HEK293 (cell line): ENCODE data around the gene MYO7B.

Experiments used
- CTCF ChIA-PET: fragments of 350-600 bp; formaldehyde crosslinking; extraction: SDS; loops from one replicate; lab custom pipeline; 2021; ENCODE audit warnings: antibody characterized with exemption; lab: Yijun Ruan, JAX
- POLR2A ChIA-PET: fragments of 300-600 bp; formaldehyde crosslinking; extraction: SDS; loops from one replicate; lab custom pipeline; 2020; ENCODE audit warnings: antibody characterized with exemption, inconsistent platforms; lab: Yijun Ruan, JAX
- H3K27ac ChIP-seq: fragments of 200-500 bp; sonication (Bioruptor generic); 2 replicates; pipeline ENCODE4 v1.5.1; 2014; ENCODE audit warnings: low read depth, low read length, control low read depth, inconsistent platforms; ENCODE audit errors: extremely low read depth
- H3K36me3 ChIP-seq, 2 experiments: fragments of 200-500 bp in 1 of 2; sonication (Bioruptor generic) in 1 of 2; 1 replicate in 1 of 2; 2 replicates in 1 of 2; pipeline ENCODE4 v1.5.1; 2014 to 2017; ENCODE audit warnings: inconsistent platforms in 2 of 2, low read length in 2 of 2; ENCODE audit not compliant: control insufficient read depth in 2 of 2, insufficient read depth in 1 of 2
- H3K4me1 ChIP-seq: fragments of 200-500 bp; sonication (Bioruptor generic); 2 replicates; pipeline ENCODE4 v1.5.1; 2014; ENCODE audit warnings: mild to moderate bottlenecking, low read length, inconsistent platforms; ENCODE audit not compliant: control insufficient read depth, insufficient read depth
- H3K4me3 ChIP-seq: 2 replicates; pipeline ENCODE4 v1.5.1; 2011; ENCODE audit warnings: low read depth, mild to moderate bottlenecking, control low read depth, low read length, moderate library complexity
- H3K9me3 ChIP-seq: fragments of 200-500 bp; sonication (Bioruptor generic); 2 replicates; pipeline ENCODE4 v1.5.1; 2014; ENCODE audit warnings: low read depth, low read length, inconsistent platforms; ENCODE audit not compliant: control insufficient read depth, insufficient read depth
- FEZF1 ChIP-seq: fragments of 450-650 bp; formaldehyde crosslinking; IDR thresholded peaks from 2 replicates; pipeline ENCODE4 v1.5.1; 2016; ENCODE audit warnings: missing biosample characterization, missing genetic modification characterization
- GFI1B ChIP-seq: fragments of 450-650 bp; formaldehyde crosslinking; IDR thresholded peaks from 2 replicates; pipeline ENCODE4 v1.5.1; 2016; ENCODE audit warnings: missing biosample characterization, missing genetic modification characterization
- GLI2 ChIP-seq: fragments of 450-650 bp; formaldehyde crosslinking; IDR thresholded peaks from 2 replicates; pipeline ENCODE4; 2017; ENCODE audit warnings: missing biosample characterization, missing genetic modification characterization, low read depth, borderline replicate concordance
- GLI4 ChIP-seq: fragments of 450-650 bp; formaldehyde crosslinking; IDR thresholded peaks from 2 replicates; pipeline ENCODE4 v1.5.1; 2016; ENCODE audit warnings: missing biosample characterization, missing genetic modification characterization
- GLIS1 ChIP-seq: fragments of 450-650 bp; formaldehyde crosslinking; IDR thresholded peaks from 2 replicates; pipeline ENCODE4 v1.5.1; 2016; ENCODE audit warnings: missing biosample characterization, missing genetic modification characterization
- MYNN ChIP-seq: fragments of 450-650 bp; formaldehyde crosslinking; IDR thresholded peaks from 2 replicates; pipeline ENCODE4 v1.5.1; 2016; ENCODE audit warnings: missing biosample characterization, missing genetic modification characterization, borderline replicate concordance
- PRDM1 ChIP-seq: fragments of 450-650 bp; formaldehyde crosslinking; IDR thresholded peaks from 2 replicates; pipeline ENCODE4; 2016; ENCODE audit warnings: missing biosample characterization, missing genetic modification characterization
- SALL2 ChIP-seq: fragments of 450-650 bp; formaldehyde crosslinking; IDR thresholded peaks from 2 replicates; pipeline ENCODE4 v1.5.0; 2017; ENCODE audit warnings: missing biosample characterization, mild to moderate bottlenecking, missing genetic modification characterization, borderline replicate concordance
- SP2 ChIP-seq: fragments of 450-650 bp; formaldehyde crosslinking; IDR thresholded peaks from 2 replicates; pipeline ENCODE4 v1.5.1; 2016; ENCODE audit warnings: missing biosample characterization, missing genetic modification characterization
- ZBTB8A ChIP-seq: fragments of 450-650 bp; formaldehyde crosslinking; IDR thresholded peaks from 2 replicates; pipeline ENCODE4 v1.5.1; 2016; ENCODE audit warnings: missing biosample characterization, missing genetic modification characterization
- ZFP41 ChIP-seq: fragments of 450-650 bp; formaldehyde crosslinking; IDR thresholded peaks from 2 replicates; pipeline ENCODE4 v1.5.1; 2016; ENCODE audit warnings: missing biosample characterization, missing genetic modification characterization, borderline replicate concordance
- ZIC2 ChIP-seq: fragments of 450-650 bp; formaldehyde crosslinking; IDR thresholded peaks from 2 replicates; pipeline ENCODE4 v1.5.1; 2016; ENCODE audit warnings: missing biosample characterization, missing genetic modification characterization
- ZNF148 ChIP-seq: fragments of 450-650 bp; formaldehyde crosslinking; IDR thresholded peaks from 2 replicates; pipeline ENCODE4 v1.5.0; 2017; ENCODE audit warnings: missing biosample characterization, missing genetic modification characterization, borderline replicate concordance
- ZNF18 ChIP-seq: fragments of 450-650 bp; formaldehyde crosslinking; IDR thresholded peaks from 2 replicates; pipeline ENCODE4 v1.5.1; 2016; ENCODE audit warnings: missing biosample characterization, missing genetic modification characterization
- ZNF223 ChIP-seq: fragments of 450-650 bp; formaldehyde crosslinking; IDR thresholded peaks from 2 replicates; pipeline ENCODE4 v1.5.1; 2016; ENCODE audit warnings: missing biosample characterization, missing genetic modification characterization
- ZNF23 ChIP-seq: fragments of 450-650 bp; formaldehyde crosslinking; IDR thresholded peaks from 2 replicates; pipeline ENCODE4 v1.5.1; 2016; ENCODE audit warnings: missing biosample characterization, missing genetic modification characterization, borderline replicate concordance
- ZNF24 ChIP-seq: fragments of 450-650 bp; formaldehyde crosslinking; IDR thresholded peaks from 2 replicates; pipeline ENCODE4 v1.5.1; 2016; ENCODE audit warnings: missing biosample characterization, missing genetic modification characterization
- ZNF366 ChIP-seq: fragments of 450-650 bp; formaldehyde crosslinking; conservative IDR thresholded peaks from 2 replicates; pipeline ENCODE4 v1.5.1; 2016; ENCODE audit warnings: missing biosample characterization, missing genetic modification characterization
- ZNF449 ChIP-seq: fragments of 450-650 bp; formaldehyde crosslinking; IDR thresholded peaks from 2 replicates; pipeline ENCODE4 v1.5.1; 2017; ENCODE audit warnings: missing biosample characterization, mild to moderate bottlenecking, missing genetic modification characterization, moderate library complexity
- ZNF571 ChIP-seq: fragments of 450-650 bp; formaldehyde crosslinking; IDR thresholded peaks from 2 replicates; pipeline ENCODE4 v1.5.0; 2017; ENCODE audit warnings: missing biosample characterization, missing genetic modification characterization

The MYO7B gene

GRCh38 chr2:127681976-127682857 lies 146.7 kb downstream of the MYO7B start:
- TF ChIP-seq FEZF1 (tag by site-specific recombination) = peak; percentile 62
- TF ChIP-seq PRDM1 (tag by site-specific recombination) = peak; percentile 93
- no peak for TF ChIP-seq ZNF18 (tag by site-specific recombination)
- peak; percentile 74 for TF ChIP-seq ZIC2 (tag by site-specific recombination)
- TF ChIP-seq ZNF148 (tag by site-specific recombination) = no peak
- TF ChIP-seq ZNF449 (tag by site-specific recombination) = peak; percentile 51; the same call in 1 of the 2 replicates
- no peak for TF ChIP-seq ZNF24 (tag by site-specific recombination)
- TF ChIP-seq ZBTB8A (tag by site-specific recombination) = no peak
- TF ChIP-seq GLIS1 (tag by site-specific recombination) = peak; percentile 56; the same call in 1 of the 2 replicates
- TF ChIP-seq SP2 = no peak
- TF ChIP-seq ZNF366 (tag by site-specific recombination) = peak; percentile 77
- no peak for TF ChIP-seq ZNF571
- no peak for TF ChIP-seq SALL2
- no peak for TF ChIP-seq ZFP41 (tag by site-specific recombination)
- TF ChIP-seq GLI2 (tag by site-specific recombination) = 0 out of 2 replicates have a peak, but pooled peaks have one; percentile 7
- TF ChIP-seq GFI1B (tag by site-specific recombination) = 0 out of 2 replicates have a peak, but pooled peaks have one; percentile 32
- TF ChIP-seq, all 188 proteins: peak for 8
- CTCF ChIA-PET = interaction anchor here (0.7 to 1.6 kb wide), 2 partner anchors 32 to 166 kb away, joined by 3 to 5 read pairs; no protein-coding TSS in a partner anchor
- H3K4me3 ChIP-seq = no peak overlapping the region
- no peaks in the 10 kb centered on the region for H3K36me3 ChIP-seq
- no peaks in the 10 kb centered on the region for H3K4me1 ChIP-seq
- POLR2A ChIA-PET = interaction anchor here (0.8 kb wide), 1 partner anchor 18 kb away, joined by 3 read pairs; no protein-coding TSS in a partner anchor
- H3K27ac ChIP-seq = no peak overlapping the region
- no peaks in the 10 kb centered on the region for H3K9me3 ChIP-seq

GRCh38 chr2:127683056-127683455 lies 147.6 kb downstream of the MYO7B start:
- POLR2A ChIA-PET = interaction anchor here (0.6 to 0.8 kb wide), 3 partner anchors 17 to 95 kb away, joined by 3 read pairs; no protein-coding TSS in a partner anchor
- CTCF ChIA-PET = interaction anchor here (0.7 to 1.6 kb wide), 2 partner anchors 33 to 620 kb away, joined by 3 to 5 read pairs; no protein-coding TSS in a partner anchor
- H3K36me3 ChIP-seq = no peaks in the 10 kb centered on the region
- H3K9me3 ChIP-seq = no peaks in the 10 kb centered on the region
- H3K27ac ChIP-seq = no peak overlapping the region
- no peaks in the 10 kb centered on the region for H3K4me1 ChIP-seq
- TF ChIP-seq GLI4 (tag by site-specific recombination) = no peak
- no peak for TF ChIP-seq ZNF23 (tag by site-specific recombination)
- no peak for TF ChIP-seq ZNF223 (tag by site-specific recombination)
- no peak for TF ChIP-seq MYNN
- no peak overlapping the region for H3K4me3 ChIP-seq
